ENCODE measurements around the gene ARRDC2. TPM values are rescaled to one million over a fixed set of nuclear protein-coding genes. Genes with fewer than 3 reads are reported as not detected.

ARRDC2 gene
- total and polyA plus RNA-seq, 10 of the 15 experiments (the other 5 are each of a cell fraction or from before 2014, with no cell fraction given), result 0.48 to 10.1 (median 4.8) TPM

DNA sequence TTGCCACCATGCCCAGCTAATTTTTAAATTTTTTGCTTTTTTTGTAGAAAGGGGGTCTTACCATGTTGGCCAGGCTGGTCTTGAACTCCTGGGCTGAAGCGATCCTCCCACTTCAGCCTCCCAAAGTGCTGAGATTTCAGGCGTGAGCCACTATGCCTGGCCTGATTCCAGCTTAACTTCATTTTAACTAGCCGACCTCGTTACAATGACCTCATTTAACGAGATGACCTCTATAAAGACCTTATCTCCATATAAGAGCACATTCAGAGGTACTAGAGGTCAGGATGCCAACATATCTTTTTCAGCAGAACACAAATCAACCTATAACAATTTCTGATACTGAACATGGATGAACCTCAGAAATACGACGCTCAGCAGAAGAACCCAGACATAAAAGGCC is 30.5 kb upstream of the ARRDC2 start:
- ChIA-PET POLR2A (interaction anchor here (0.9 kb wide), 1 partner anchor 23 kb away, joined by 4 read pairs; no protein-coding TSS in a partner anchor), SMC1A (ENCODE audit: uncharacterized antibody, unreplicated experiment) (no interaction called here), RAD21 (ENCODE audit: unreplicated experiment) (no interaction called here), CTCF (interaction anchor here (1.0 kb wide), 1 partner anchor 118 kb away, joined by 3 read pairs; the partner anchor contains the start of gene RPL18A)
- intact Hi-C loops (cut with micrococcal nuclease; ENCODE audit: unreplicated experiment) (no loop called here), in situ Hi-C loops (cut with MboI) (no loop called here)
- FAIRE-seq (no peak), DNase-seq (ENCODE audit: low read depth, low spot score) (no peak), ATAC-seq (no peak)
- TF ChIP-seq HCFC1 (IDR thresholded peaks at IDR 0.05; ENCODE audit: low read length) (no peak), SMAD5 (IDR thresholded peaks at IDR 0.05; ENCODE audit: low read depth) (no peak), NR2C1 (IDR thresholded peaks at IDR 0.05) (no peak), ZSCAN29 (IDR thresholded peaks at IDR 0.05) (no peak), PAX8 (IDR thresholded peaks at IDR 0.05) (no peak), SMARCA5 (IDR thresholded peaks at IDR 0.05) (no peak)
- H3K9ac ChIP-seq (ENCODE audit: control insufficient read depth, insufficient read depth, low read length), result no peak overlapping the region
- H3K79me2 ChIP-seq (ENCODE audit: control insufficient read depth, insufficient read depth, low read length), result no peaks in the 10 kb centered on the region
- no peak overlapping the region for H3K4me3 ChIP-seq
- 59% methylated on average over 7 of the region's 7 CpGs for WGBS (ENCODE audit: insufficient coverage, insufficient replicate concordance, low lambda C conversion rate, missing lambda C conversion rate)
- no peak overlapping the region for H2AFZ ChIP-seq (ENCODE audit: control insufficient read depth, low read depth, low read length)
- no peaks in the 10 kb centered on the region for H3K36me3 ChIP-seq (ENCODE audit: control insufficient read depth in 2 of 2, insufficient read depth in 2 of 2, low read length in 1 of 2)
- H3K9me3 ChIP-seq (replicated peaks; ENCODE audit: control insufficient read depth, insufficient read depth, low read length), result no peaks in the 10 kb centered on the region
- H3K4me2 ChIP-seq (ENCODE audit: control insufficient read depth, insufficient read depth), result no peak overlapping the region
- no peaks in the 10 kb centered on the region for H4K20me1 ChIP-seq (ENCODE audit: control insufficient read depth, insufficient read depth)
- H3K27me3 ChIP-seq (replicated peaks in 1 of 2; ENCODE audit: control insufficient read depth in 2 of 2, insufficient read depth in 2 of 2, low read length in 1 of 2), result peaks cover 0 to 2% of the 10 kb centered on the region in 2 experiments; a peak in 1 of 4 replicates
- H3K27ac ChIP-seq (ENCODE audit: control insufficient read depth, insufficient read depth), result no peak overlapping the region
- H3K4me1 ChIP-seq (ENCODE audit: control insufficient read depth, insufficient read depth, low read length), result peaks cover 4% of the 10 kb centered on the region
- no TSS peak for BruUV-seq (replicated peaks)

DNA sequence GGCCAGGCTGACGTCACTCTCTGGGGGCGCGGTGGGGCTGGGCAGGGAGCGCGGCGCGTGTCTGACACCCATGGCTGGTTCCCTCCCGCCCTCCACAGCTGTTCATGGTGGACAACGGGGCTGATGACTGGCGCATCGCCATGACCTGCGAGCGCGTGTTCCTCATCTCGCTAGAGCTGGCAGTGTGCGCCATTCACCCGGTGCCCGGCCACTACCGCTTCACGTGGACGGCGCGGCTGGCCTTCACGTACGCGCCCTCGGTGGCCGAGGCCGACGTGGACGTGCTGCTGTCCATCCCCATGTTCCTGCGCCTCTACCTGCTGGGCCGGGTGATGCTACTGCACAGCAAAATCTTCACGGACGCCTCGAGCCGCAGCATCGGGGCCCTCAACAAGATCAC is 26.4 kb upstream of the ARRDC2 start:
- no peaks in the 10 kb centered on the region for H3K36me3 ChIP-seq (ENCODE audit: control insufficient read depth in 2 of 2, insufficient read depth in 2 of 2, low read length in 1 of 2)
- H4K20me1 ChIP-seq (ENCODE audit: control insufficient read depth, insufficient read depth), result no peaks in the 10 kb centered on the region
- H3K9ac ChIP-seq (ENCODE audit: control insufficient read depth, insufficient read depth, low read length), result no peak overlapping the region
- no peak overlapping the region for H2AFZ ChIP-seq (ENCODE audit: control insufficient read depth, low read depth, low read length)
- no peaks in the 10 kb centered on the region for H3K9me3 ChIP-seq (replicated peaks; ENCODE audit: control insufficient read depth, insufficient read depth, low read length)
- ATAC-seq (no peak), FAIRE-seq (no peak), DNase-seq (ENCODE audit: low read depth, low spot score) (no peak)
- H3K4me3 ChIP-seq, result no peak overlapping the region
- BruUV-seq (replicated peaks), result no TSS peak
- no peak overlapping the region for H3K4me2 ChIP-seq (ENCODE audit: control insufficient read depth, insufficient read depth)
- H3K27me3 ChIP-seq (replicated peaks in 1 of 2; ENCODE audit: control insufficient read depth in 2 of 2, insufficient read depth in 2 of 2, low read length in 1 of 2), result no peaks in the 10 kb centered on the region
- H3K4me1 ChIP-seq (ENCODE audit: control insufficient read depth, insufficient read depth, low read length), result peaks cover 4% of the 10 kb centered on the region
- H3K27ac ChIP-seq (ENCODE audit: control insufficient read depth, insufficient read depth), result no peak overlapping the region
- 81% methylated on average over 33 of the region's 38 CpGs for WGBS (ENCODE audit: insufficient coverage, insufficient replicate concordance, low lambda C conversion rate, missing lambda C conversion rate)
- ChIA-PET POLR2A (no interaction called here), CTCF (interaction anchor here (0.6 to 1.0 kb wide), 2 partner anchors 14 to 75 kb away, joined by 3 read pairs; no protein-coding TSS in a partner anchor), RAD21 (ENCODE audit: unreplicated experiment) (no interaction called here), SMC1A (ENCODE audit: uncharacterized antibody, unreplicated experiment) (no interaction called here)
- in situ Hi-C loops (cut with MboI) (no loop called here), intact Hi-C loops (cut with micrococcal nuclease; ENCODE audit: unreplicated experiment) (no loop called here)
- TF ChIP-seq YBX1 (IDR thresholded peaks at IDR 0.05), result no peak
- no peak for TF ChIP-seq CBFB (IDR thresholded peaks at IDR 0.05; ENCODE audit: low read depth)
- TF ChIP-seq, protein P1, sequence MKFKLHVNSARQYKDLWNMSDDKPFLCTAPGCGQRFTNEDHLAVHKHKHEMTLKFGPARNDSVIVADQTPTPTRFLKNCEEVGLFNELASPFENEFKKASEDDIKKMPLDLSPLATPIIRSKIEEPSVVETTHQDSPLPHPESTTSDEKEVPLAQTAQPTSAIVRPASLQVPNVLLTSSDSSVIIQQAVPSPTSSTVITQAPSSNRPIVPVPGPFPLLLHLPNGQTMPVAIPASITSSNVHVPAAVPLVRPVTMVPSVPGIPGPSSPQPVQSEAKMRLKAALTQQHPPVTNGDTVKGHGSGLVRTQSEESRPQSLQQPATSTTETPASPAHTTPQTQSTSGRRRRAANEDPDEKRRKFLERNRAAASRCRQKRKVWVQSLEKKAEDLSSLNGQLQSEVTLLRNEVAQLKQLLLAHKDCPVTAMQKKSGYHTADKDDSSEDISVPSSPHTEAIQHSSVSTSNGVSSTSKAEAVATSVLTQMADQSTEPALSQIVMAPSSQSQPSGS (IDR thresholded peaks at IDR 0.05; ENCODE audit: low read length), result no peak
- no peak for TF ChIP-seq SREBF1 (IDR thresholded peaks at IDR 0.05; ENCODE audit: low read length)
- no peaks in the 10 kb centered on the region for H3K79me2 ChIP-seq (ENCODE audit: control insufficient read depth, insufficient read depth, low read length)

Measured in GM12878 (cell line).